Measurements from ENCODE around the gene CSNK1G2.
"Not testable (repeated sequence)": the region's sequence is repeated elsewhere in the genome, so short reads cannot be mapped to it uniquely, and the experiment has no call there.

CSNK1G2 gene

GRCh38 chr19:1969176-1970002, 28.4 kb downstream of the CSNK1G2 start:
- DNase-seq, result no peak

- no peak for DNase-seq
These were observed 29.2 kb downstream of the CSNK1G2 start for GRCh38 chr19:1970003-1970805.

- DNase-seq, result no peak
These were observed 30.0 kb downstream of the CSNK1G2 start for GRCh38 chr19:1970806-1971502.

GRCh38 chr19:1974381-1975161, 33.6 kb downstream of the CSNK1G2 start:
- no peak for DNase-seq

- DNase-seq, result no peak
These were observed 34.1 kb downstream of the CSNK1G2 start for GRCh38 chr19:1975162-1975480.

GRCh38 chr19:1977120-1977519, 36.1 kb downstream of the CSNK1G2 start:
- no peak for DNase-seq

GRCh38 chr19:1978346-1978894, 37.4 kb downstream of the CSNK1G2 start:
- DNase-seq, result no peak

- no peak for DNase-seq
These were observed 38.0 kb downstream of the CSNK1G2 start for GRCh38 chr19:1979017-1979416.

GRCh38 chr19:1979642-1980041, 38.7 kb downstream of the CSNK1G2 start:
- DNase-seq, result no peak

GRCh38 chr19:1980091-1980808, 39.3 kb downstream of the CSNK1G2 start:
- DNase-seq, result no peak

GRCh38 chr19:1980809-1981181, 39.8 kb downstream of the CSNK1G2 start:
- DNase-seq, result no peak

- no peak for DNase-seq
These were observed 40.3 kb downstream of the CSNK1G2 start for GRCh38 chr19:1981253-1981652.

GRCh38 chr19:1984357-1984756, 43.4 kb downstream of the CSNK1G2 start:
- no peak for DNase-seq

GRCh38 chr19:1985588-1986356, 44.8 kb downstream of the CSNK1G2 start:
- DNase-seq, result no peak

GRCh38 chr19:1986357-1987162, 45.6 kb downstream of the CSNK1G2 start:
- DNase-seq, result no peak

- no peak for DNase-seq
These were observed 46.5 kb downstream of the CSNK1G2 start for GRCh38 chr19:1987197-1988187.

- not testable (repeated sequence) for DNase-seq
These were observed 47.5 kb downstream of the CSNK1G2 start for GRCh38 chr19:1988464-1988863.

GRCh38 chr19:1989513-1990229, 48.7 kb downstream of the CSNK1G2 start:
- no peak for DNase-seq

Measured in CD4-positive, alpha-beta T cell treated with Interleukin-12 subunit alpha and Interleukin-12 subunit beta, for 1 hour (primary cell).